Ascending aorta (tissue), 2 donors: ENCODE results near the gene DNLZ. TPM values are rescaled to one million over a fixed set of nuclear protein-coding genes. Genes with fewer than 3 reads are reported as not detected.
A peak's percentile ranks its signal among the peaks of the same experiment; 100 is the strongest.

ENCODE experiments used
- DNase-seq, 2 donors: peaks; one replicate each; pipeline ENCODE4 v3.0.0-alpha.2; 2019; ENCODE audit warnings: low spot score in 2 of 2
- H3K27ac ChIP-seq, 2 donors: fragments of 200-600 bp; sonication (generic); one replicate each; pipeline ENCODE4 v1.5.1; 2016 to 2017; ENCODE audit warnings: mild to moderate bottlenecking in 1 of 2
- H3K27me3 ChIP-seq: fragments of 200-600 bp; sonication (generic); one replicate; pipeline ENCODE4 v1.5.1; 2017
- H3K36me3 ChIP-seq, 2 donors: fragments of 200-600 bp; sonication (generic); one replicate each; pipeline ENCODE4 v1.5.1; 2016
- H3K4me1 ChIP-seq, 2 donors: fragments of 200-600 bp; sonication (generic); one replicate each; pipeline ENCODE4 v1.5.1; 2016 to 2017; ENCODE audit warnings: mild to moderate bottlenecking in 1 of 2
- H3K4me3 ChIP-seq, 2 donors: fragments of 200-600 bp; sonication (generic); one replicate each; pipeline ENCODE4 v1.5.1; 2016 to 2017; ENCODE audit warnings: mild to moderate bottlenecking in 1 of 2
- H3K9me3 ChIP-seq, 2 donors: fragments of 200-600 bp; sonication (generic); one replicate each; pipeline ENCODE4 v1.5.1; 2016
- CTCF ChIP-seq, 3 experiments: fragments of 200-600 bp in 2 of 3; fragments of 450-650 bp in 1 of 3; sonication (generic) in 2 of 3; IDR thresholded peaks; one replicate each; pipeline ENCODE4 v1.5.1; 2016 to 2019; ENCODE audit warnings: antibody characterized with exemption in 3 of 3, mild to moderate bottlenecking in 1 of 3, moderate library complexity in 1 of 3
- intact Hi-C: fragments of 100-400 bp; cut with DNase I; formaldehyde crosslinking; loops from one replicate; pipeline ENCODE4 v1.15.1; 2023
- total RNA-seq: library from RNA; depleted of rRNA; stranded (reverse); fragments of >200 nt; gene quantifications from one replicate; pipeline ENCODE4 v1.1.0, GENCODE V29; 2016

Gene DNLZ
- total RNA-seq, 1 donor from 2014 or later: 191 TPM

GRCh38 chr9:136373300-136374182 lies 10.0 kb upstream of the DNLZ start, which contains the start of gene CARD9:
Gene CARD9 (minus strand): TSS chr9:136373669. CDS start chr9:136372078, 1,591 bp downstream.
- TF ChIP-seq CTCF (IDR thresholded peaks at IDR 0.05): no peak
- Histone ChIP-seq H3K9me3 (no peaks in the 10 kb centered on the region), H3K36me3 (peaks cover 0 to 6% of the 10 kb centered on the region in 2 donors), H3K27ac (peak within 1 kb of the TSS in 1 of 2 donors; percentile 13), H3K27me3 (no peaks in the 10 kb centered on the region), H3K4me1 (no peaks in the 10 kb centered on the region), H3K4me3 (peak within 1 kb of the TSS; percentile 25 to 41)
- intact Hi-C loops: no loop called here
- no peak for DNase-seq

- Histone ChIP-seq H3K27me3 (no peaks in the 10 kb centered on the region), H3K36me3 (no peaks in the 10 kb centered on the region), H3K27ac (peak overlapping the region in 1 of 2 donors; percentile 13), H3K9me3 (no peaks in the 10 kb centered on the region), H3K4me3 (peak overlapping the region; percentile 25 to 41), H3K4me1 (no peaks in the 10 kb centered on the region)
- intact Hi-C loops: no loop called here
- TF ChIP-seq CTCF (IDR thresholded peaks at IDR 0.05): no peak
- peak in 1 of 2 donors; percentile 80 for DNase-seq
Measured at GRCh38 chr9:136372561-136373299, 9.2 kb upstream of the DNLZ start.

GRCh38 chr9:136372006-136372405 lies 8.5 kb upstream of the DNLZ start:
- Histone ChIP-seq H3K36me3 (no peaks in the 10 kb centered on the region), H3K9me3 (no peaks in the 10 kb centered on the region), H3K4me3 (no peak overlapping the region), H3K27me3 (no peaks in the 10 kb centered on the region), H3K4me1 (no peaks in the 10 kb centered on the region), H3K27ac (no peak overlapping the region)
- DNase-seq: no peak
- intact Hi-C loops: no loop called here
- TF ChIP-seq CTCF (IDR thresholded peaks at IDR 0.05): no peak

- TF ChIP-seq CTCF (IDR thresholded peaks at IDR 0.05): no peak
- Histone ChIP-seq H3K27ac (no peak overlapping the region), H3K4me3 (no peak overlapping the region), H3K27me3 (no peaks in the 10 kb centered on the region), H3K36me3 (no peaks in the 10 kb centered on the region), H3K4me1 (no peaks in the 10 kb centered on the region), H3K9me3 (no peaks in the 10 kb centered on the region)
- intact Hi-C loops: no loop called here
- no peak for DNase-seq
Measured at GRCh38 chr9:136371533-136371880, 8.0 kb upstream of the DNLZ start.

- Histone ChIP-seq H3K27ac (no peak overlapping the region), H3K4me1 (no peaks in the 10 kb centered on the region), H3K9me3 (no peaks in the 10 kb centered on the region), H3K27me3 (no peaks in the 10 kb centered on the region), H3K36me3 (no peaks in the 10 kb centered on the region), H3K4me3 (no peak overlapping the region)
- DNase-seq: no peak
- intact Hi-C loops: no loop called here
- TF ChIP-seq CTCF (IDR thresholded peaks at IDR 0.05): no peak
Measured at GRCh38 chr9:136370687-136371532, 7.4 kb upstream of the DNLZ start.
